Measurements from ENCODE around the gene SCN4A.

Gene SCN4A

GRCh38 chr17:63955232-63955631, 17.5 kb downstream of the SCN4A start:
- DNase-seq (ENCODE audit: low spot score): no peak

- no peak for DNase-seq (ENCODE audit: low spot score)
These were observed 18.2 kb downstream of the SCN4A start for GRCh38 chr17:63954402-63955063.

DNA sequence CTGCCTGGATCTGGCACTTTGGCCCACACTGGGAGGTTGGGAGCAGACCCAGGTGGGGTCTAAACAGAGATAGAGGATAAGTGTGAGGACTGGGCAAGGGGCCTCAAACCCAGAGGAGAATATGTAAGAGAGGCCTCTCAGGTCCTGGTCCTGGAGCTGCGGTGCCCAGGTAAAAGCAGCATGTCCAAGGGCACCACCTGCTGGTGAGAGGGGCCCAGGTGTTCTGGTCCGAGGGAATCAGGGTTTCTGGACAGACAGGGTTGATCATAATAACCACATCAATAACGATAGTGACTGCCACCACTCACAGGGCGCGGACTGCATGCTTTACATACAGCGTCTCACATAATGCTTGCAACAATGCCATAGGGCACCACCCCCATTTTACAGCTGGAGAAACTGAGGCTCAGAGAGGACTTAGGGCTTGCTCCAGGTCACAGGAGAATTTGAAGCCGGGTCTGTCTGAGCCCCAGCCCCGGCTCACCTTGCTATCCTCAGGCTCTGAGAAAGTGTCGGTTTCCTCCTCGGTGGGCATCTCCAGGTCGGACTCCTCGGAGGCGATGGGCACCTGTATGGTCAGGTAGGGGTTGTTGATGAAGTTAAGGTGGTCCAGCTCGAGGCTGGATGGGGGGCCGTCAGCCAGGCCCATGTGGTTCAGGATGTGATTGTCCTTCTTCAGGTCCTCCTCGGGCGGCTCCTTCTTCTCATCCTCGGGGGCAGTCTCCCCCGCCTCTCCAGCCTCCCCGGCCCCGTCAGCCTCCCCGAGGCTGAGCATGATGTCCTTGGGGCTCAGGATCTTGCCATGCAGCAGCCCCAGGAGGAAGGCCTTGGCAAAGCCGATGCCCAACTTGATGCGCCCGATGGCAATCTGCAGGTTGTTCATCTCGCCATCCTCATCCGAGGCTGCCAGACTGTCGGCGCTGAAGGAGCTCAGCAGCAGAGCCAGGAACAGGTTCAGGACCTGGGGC, 21.5 kb downstream of the SCN4A start:
- no peak for DNase-seq (ENCODE audit: low spot score)

DNA sequence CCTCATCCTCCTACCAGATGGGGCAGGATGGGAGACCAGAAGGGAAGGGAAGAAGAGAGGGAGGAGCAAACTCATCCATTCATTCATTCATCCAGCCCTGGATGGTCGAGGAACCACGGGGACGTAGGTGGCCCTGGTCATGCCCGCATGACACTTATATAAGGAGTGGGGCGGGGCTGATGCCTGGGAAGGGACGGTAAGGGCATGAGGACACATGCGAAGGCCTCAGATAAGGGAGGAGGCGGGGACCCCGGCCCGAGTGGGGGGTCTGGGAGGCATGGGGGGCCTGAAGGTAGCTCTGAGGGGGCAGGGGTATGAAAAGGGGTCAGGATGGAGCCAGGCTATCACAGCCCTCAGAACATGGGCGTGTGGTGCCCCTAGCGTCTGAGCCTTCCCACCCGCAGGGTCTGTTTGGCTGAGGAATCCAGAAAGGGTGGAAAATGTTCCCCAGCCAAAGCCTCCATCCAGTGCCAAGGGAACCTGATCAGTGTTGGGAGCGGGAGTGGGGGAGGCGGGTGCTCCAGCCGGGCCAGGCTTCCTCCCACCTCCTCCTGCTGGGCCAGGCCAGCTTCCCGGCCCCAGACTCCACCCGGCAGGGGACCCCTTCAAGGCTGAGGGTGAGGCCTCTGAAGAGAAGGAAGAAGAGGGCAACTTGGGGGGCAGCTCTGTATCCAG, 23.0 kb downstream of the SCN4A start:
- no peak for DNase-seq (ENCODE audit: low spot score)

DNA sequence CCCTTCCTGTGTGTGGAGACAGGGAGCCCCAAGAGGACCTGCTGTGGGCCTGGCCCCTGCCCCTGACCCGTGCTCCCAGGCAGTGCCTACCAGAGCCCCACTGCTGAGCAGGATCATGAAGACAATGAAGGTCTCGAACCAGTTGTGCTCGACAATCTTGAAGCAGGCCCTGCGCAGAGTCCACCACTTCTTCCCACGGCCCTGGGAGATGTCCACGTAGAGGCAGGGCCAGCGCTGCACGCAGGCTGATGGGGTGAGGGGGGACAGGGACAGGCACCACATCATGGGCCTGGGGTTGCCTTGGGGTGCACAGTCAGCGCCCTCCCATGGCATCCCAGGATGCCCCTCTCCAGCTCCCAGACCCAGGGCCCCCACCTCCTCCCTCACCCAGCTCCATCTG, 24.2 kb downstream of the SCN4A start:
- DNase-seq (ENCODE audit: low spot score): no peak

GRCh38 chr17:63947711-63948330, 24.9 kb downstream of the SCN4A start:
- DNase-seq (ENCODE audit: low spot score): no peak

DNA sequence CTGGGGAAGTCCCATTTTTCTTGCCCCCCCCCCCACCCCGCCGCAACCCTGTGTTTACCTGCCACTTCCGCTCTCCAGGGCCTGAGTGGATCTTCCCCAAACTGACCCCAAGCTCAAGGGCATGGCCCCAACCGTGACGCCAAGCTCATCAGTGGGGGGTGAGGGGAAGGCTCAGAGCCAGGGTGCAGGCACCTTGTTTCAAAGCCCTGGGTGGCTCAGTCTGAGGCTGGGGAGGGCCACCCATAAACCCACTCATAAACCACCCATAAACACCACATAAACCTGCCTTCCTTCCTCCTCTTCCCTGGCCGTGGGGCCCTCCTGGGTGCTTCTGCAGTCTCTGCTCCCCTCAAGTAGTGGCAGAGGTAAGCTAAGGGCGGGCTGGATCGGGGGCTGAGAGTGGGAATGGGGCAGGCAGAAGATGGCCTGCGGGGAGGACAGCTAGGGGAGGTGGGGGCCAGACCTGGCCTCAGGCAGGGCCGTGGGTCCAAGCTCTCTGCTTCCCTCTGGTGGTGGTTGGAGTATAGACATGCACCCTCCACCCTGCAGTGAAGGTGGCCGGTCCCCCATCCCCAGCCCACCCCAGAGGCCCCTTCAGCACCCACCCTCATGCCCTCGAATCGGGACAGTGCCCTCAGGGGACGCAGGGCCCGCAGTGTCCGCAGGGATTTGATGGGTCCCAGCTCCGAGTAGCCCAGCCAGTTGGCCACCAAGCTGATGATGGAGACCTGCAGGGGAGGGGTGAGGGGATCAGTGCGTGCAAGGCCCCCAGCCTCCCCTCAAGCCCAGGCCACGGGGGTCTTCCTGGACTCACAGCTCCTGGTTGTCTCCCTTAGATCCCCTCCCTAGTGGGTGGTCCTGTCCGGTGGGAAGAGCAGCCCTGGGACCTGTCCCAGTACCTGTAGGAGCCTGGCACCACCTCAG, 26.0 kb downstream of the SCN4A start:
- DNase-seq (ENCODE audit: low spot score): no peak

GRCh38 chr17:63945784-63946439, 26.8 kb downstream of the SCN4A start:
- no peak for DNase-seq (ENCODE audit: low spot score)

GRCh38 chr17:63944736-63945499, 27.8 kb downstream of the SCN4A start:
- no peak for DNase-seq (ENCODE audit: low spot score)

DNA sequence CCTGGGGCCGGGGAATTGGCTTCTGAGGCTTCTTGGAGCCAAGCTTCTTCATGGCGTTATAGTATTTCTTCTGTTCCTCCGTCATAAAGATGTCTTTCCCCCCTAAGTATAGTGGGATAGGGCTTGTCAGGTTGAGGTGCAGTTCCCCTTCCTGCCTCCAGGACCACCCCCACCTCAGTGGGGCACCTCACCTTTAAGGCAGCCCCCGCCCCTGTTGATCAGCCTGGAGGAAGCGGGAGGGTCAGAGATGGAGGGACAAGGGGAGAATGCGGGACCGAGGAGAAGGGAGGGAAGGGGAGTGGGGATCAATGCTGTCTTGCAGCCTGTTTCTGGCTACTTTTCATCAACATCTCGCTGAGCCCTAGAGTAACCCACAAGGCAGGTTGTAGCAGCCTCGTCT, 29.0 kb downstream of the SCN4A start:
- DNase-seq (ENCODE audit: low spot score): no peak

- DNase-seq (ENCODE audit: low spot score): no peak
These were observed 30.3 kb downstream of the SCN4A start for GRCh38 chr17:63942309-63942985.

DNA sequence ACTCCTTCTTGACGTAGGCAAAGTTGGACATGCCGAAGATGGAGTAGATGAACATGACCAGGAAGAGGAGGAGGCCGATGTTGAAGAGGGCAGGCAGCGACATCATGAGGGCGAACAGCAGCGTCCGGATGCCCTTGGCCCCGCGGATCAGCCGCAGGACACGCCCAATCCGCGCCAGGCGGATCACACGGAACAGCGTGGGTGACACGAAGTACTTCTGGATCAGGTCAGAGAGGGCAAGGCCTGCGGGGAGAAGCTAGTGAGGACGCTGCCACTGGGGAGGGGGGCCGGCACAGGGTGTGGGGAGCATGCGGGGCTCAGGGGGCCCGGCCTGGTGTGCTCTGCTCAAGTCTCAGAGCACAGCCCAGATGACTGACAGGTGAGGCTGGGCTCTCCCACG, 31.0 kb downstream of the SCN4A start:
- DNase-seq (ENCODE audit: low spot score): no peak

- no peak for DNase-seq (ENCODE audit: low spot score)
These were observed 31.6 kb downstream of the SCN4A start for GRCh38 chr17:63941162-63941561.

DNA sequence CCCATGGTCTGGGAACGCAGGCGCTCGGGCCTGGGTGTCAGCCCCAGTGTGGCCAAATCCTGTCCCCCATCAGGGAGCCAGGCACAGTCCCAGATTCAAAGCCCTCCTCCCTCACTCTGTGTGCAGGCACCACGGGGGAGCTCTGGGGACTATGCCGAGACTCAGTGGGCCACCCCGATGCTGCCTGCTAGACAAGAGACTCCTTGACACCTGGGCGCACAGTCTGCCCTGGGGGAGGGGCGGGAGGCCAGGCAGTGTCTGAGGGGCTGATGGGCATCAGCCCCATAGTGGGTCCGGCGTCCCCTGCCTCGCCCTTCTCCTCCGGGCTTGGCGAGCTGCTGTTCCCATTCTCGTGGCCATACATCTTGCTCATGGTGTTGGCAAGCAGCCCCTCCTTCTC, 32.1 kb downstream of the SCN4A start:
- DNase-seq (ENCODE audit: low spot score): no peak

DNA sequence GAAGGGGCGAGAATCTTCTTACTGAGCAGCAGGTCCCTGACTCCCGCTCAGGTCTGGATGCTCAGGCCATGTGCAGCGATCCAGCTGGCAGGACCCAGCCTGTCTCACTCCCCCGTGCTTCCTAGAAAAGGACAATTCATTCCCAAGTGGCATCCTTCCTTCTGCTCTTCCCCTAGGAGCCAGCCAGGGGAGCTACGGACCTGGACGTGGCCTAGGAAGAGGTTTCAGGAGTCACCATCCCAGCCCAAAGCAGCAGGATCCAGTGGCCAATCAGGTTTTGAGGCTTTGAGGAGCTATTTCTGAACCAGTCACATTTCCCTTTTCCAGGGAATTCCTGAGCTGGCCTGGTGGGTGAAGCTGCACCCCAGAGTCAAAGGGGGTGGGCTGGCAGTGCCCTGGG, 32.8 kb downstream of the SCN4A start:
- DNase-seq (ENCODE audit: low spot score): no peak

- DNase-seq (ENCODE audit: low spot score): no peak
These were observed 33.3 kb downstream of the SCN4A start for GRCh38 chr17:63939401-63939800.

- DNase-seq (ENCODE audit: low spot score): no peak
These were observed 34.8 kb downstream of the SCN4A start for GRCh38 chr17:63937920-63938319.

DNA sequence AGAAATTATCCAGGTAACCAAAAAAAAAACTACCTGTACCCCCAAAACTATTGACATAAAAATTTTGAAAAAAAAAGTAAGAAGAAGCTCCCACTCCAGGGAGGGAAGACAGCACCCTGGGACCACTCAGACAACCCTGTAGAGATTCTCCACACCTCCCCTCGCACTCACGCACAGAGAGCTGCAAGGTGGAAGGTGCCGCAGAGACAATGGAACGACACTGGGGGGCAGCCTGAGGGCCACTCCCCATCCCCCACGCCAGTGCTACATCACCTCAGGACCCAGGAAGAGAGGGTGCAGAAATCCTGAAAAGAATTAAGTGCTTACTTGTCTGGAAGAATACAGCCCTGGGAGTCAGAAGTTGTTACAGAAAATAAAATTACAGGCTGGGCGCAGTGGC, 35.4 kb downstream of the SCN4A start:
- DNase-seq (ENCODE audit: low spot score): no peak

Data from left forelimb (tissue), 1 donor.